IMR-90 (cell line): ENCODE measurements around the gene RXYLT1.
A peak's percentile ranks its signal among the peaks of the same experiment; 100 is the strongest.

ENCODE experiments used
- BHLHE40 ChIP-seq: fragments of 150-350 bp; IDR thresholded peaks from 2 replicates; pipeline ENCODE4 v1.6.1; 2016; ENCODE audit warnings: mild to moderate bottlenecking, low read depth, low read length
- CHD1 ChIP-seq: IDR thresholded peaks from 2 replicates; pipeline ENCODE4 v1.6.1; 2012; ENCODE audit warnings: low read depth, low read length, improper control_type of control experiment
- MAZ ChIP-seq: IDR thresholded peaks from 2 replicates; pipeline ENCODE4 v1.6.1; 2012; ENCODE audit warnings: low read depth, mild to moderate bottlenecking, low read length, improper control_type of control experiment, moderate library complexity, borderline replicate concordance
- MXI1 ChIP-seq: IDR thresholded peaks from 2 replicates; pipeline ENCODE4 v1.6.1; 2012; ENCODE audit warnings: low read depth, mild to moderate bottlenecking, low read length, moderate library complexity, borderline replicate concordance
- POLR2A ChIP-seq: IDR thresholded peaks from 2 replicates; pipeline ENCODE4 v1.6.1; 2012; ENCODE audit warnings: mild to moderate bottlenecking, low read depth, low read length
- RCOR1 ChIP-seq: IDR thresholded peaks from 2 replicates; pipeline ENCODE4 v1.6.1; 2012; ENCODE audit warnings: mild to moderate bottlenecking, low read length, improper control_type of control experiment; ENCODE audit not compliant: insufficient replicate concordance
- RFX5 ChIP-seq: IDR thresholded peaks from 2 replicates; pipeline ENCODE4 v1.8.0; 2012; ENCODE audit warnings: low read depth, mild to moderate bottlenecking, low read length, moderate library complexity
- TF ChIP-seq, protein P1 (sequence below): conservative IDR thresholded peaks from 2 replicates; pipeline ENCODE4 v1.5.1; 2012; ENCODE audit warnings: mild to moderate bottlenecking, low read depth, low read length, improper control_type of control experiment
- TF ChIP-seq, protein P2 (sequence below): fragments of 150-350 bp; IDR thresholded peaks from 2 replicates; pipeline ENCODE4 v1.6.1; 2016; ENCODE audit warnings: low read depth, mild to moderate bottlenecking, low read length, moderate library complexity, borderline replicate concordance

DNA sequence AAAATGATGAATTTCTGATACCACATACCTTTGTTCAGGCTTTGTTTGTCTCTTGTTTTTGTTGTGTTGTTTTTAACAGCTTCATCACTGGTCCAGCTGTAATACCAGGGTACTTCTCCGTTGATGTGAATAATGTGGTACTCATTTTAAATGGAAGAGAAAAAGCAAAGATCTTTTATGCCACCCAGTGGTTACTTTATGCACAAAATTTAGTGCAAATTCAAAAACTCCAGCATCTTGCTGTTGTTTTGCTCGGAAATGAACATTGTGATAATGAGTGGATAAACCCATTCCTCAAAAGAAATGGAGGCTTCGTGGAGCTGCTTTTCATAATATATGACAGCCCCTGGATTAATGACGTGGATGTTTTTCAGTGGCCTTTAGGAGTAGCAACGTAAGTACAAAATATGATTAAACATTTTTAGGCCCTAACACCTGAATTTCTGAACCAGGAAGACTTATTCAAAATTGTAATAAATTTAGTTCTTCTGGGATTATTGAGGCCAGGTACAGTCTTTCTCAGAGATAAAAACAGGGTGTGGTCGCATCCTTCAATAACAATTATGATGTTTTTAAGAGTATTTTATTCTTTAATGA, 22.4 kb downstream of the RXYLT1 start:
- TF ChIP-seq, protein P1, sequence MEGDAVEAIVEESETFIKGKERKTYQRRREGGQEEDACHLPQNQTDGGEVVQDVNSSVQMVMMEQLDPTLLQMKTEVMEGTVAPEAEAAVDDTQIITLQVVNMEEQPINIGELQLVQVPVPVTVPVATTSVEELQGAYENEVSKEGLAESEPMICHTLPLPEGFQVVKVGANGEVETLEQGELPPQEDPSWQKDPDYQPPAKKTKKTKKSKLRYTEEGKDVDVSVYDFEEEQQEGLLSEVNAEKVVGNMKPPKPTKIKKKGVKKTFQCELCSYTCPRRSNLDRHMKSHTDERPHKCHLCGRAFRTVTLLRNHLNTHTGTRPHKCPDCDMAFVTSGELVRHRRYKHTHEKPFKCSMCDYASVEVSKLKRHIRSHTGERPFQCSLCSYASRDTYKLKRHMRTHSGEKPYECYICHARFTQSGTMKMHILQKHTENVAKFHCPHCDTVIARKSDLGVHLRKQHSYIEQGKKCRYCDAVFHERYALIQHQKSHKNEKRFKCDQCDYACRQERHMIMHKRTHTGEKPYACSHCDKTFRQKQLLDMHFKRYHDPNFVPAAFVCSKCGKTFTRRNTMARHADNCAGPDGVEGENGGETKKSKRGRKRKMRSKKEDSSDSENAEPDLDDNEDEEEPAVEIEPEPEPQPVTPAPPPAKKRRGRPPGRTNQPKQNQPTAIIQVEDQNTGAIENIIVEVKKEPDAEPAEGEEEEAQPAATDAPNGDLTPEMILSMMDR, result peak; percentile 63
- TF ChIP-seq MXI1 (no peak), POLR2A (no peak), BHLHE40 (no peak), CHD1 (no peak), RCOR1 (no peak), RFX5 (no peak), MAZ (no peak)
- TF ChIP-seq, protein P2, sequence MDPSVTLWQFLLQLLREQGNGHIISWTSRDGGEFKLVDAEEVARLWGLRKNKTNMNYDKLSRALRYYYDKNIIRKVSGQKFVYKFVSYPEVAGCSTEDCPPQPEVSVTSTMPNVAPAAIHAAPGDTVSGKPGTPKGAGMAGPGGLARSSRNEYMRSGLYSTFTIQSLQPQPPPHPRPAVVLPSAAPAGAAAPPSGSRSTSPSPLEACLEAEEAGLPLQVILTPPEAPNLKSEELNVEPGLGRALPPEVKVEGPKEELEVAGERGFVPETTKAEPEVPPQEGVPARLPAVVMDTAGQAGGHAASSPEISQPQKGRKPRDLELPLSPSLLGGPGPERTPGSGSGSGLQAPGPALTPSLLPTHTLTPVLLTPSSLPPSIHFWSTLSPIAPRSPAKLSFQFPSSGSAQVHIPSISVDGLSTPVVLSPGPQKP, result no peak
